ENCODE results near the gene GALNTL6. TPM values are rescaled to one million over a fixed set of nuclear protein-coding genes. Genes with fewer than 3 reads are reported as not detected.

The GALNTL6 gene
- total and polyA plus RNA-seq, 2 donors (not counting 3 experiments of a cell fraction or from before 2014, with no cell fraction given), result not detected

DNA sequence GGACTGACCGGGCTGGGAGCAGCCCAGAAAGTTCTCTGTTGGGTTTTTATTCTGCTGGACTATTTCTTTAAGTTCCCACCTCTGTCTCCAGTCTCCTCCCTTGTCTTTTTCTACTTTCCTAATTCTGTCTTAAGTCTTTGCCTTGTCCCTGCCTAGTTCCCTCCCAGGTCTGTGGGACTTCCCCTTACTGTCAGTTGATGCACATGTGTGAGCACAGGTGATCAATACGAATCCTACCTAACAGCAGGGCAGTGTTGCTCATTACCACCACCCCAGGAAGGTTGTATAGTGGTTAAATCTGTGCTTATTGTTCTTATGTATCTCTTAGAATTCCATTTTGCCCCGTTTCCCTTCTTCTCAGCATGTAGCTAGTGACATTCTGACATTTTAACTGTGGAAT, 62.1 kb downstream of the GALNTL6 start:
- FAIRE-seq, result no peak
- no peaks in the 10 kb centered on the region for H3K9me1 ChIP-seq (replicated peaks; ENCODE audit: control insufficient read depth, extremely low read depth, insufficient read depth, low read length)
- H3K9me3 ChIP-seq (replicated peaks; ENCODE audit: control insufficient read depth, insufficient read depth, low read length), result no peaks in the 10 kb centered on the region
- no peak overlapping the region for H3K4me2 ChIP-seq (ENCODE audit: insufficient read depth, low read length)
- peaks cover 11% of the 10 kb centered on the region for H3K4me1 ChIP-seq (ENCODE audit: control insufficient read depth, extremely low read depth, insufficient read depth, low read length)
- H3K79me2 ChIP-seq (ENCODE audit: control insufficient read depth, insufficient read depth, low read length), result no peaks in the 10 kb centered on the region
- no peaks in the 10 kb centered on the region for H3K36me3 ChIP-seq (ENCODE audit: control insufficient read depth in 2 of 2, extremely low read depth in 1 of 2, insufficient read depth in 2 of 2, low read length in 2 of 2)
- H3K4me3 ChIP-seq (replicated peaks in 1 of 3; ENCODE audit: insufficient read depth in 1 of 3, low read depth in 1 of 3, low read length in 3 of 3), result no peak overlapping the region
- POLR2A ChIA-PET, result no interaction called here
- H3K27me3 ChIP-seq (ENCODE audit: control insufficient read depth in 2 of 2, insufficient read depth in 2 of 2, low read length in 2 of 2), result no peaks in the 10 kb centered on the region
- CTCF ChIA-PET, result no interaction called here
- H4K20me1 ChIP-seq (replicated peaks; ENCODE audit: control insufficient read depth, extremely low read depth, insufficient read depth, low read length), result no peaks in the 10 kb centered on the region
- no peak overlapping the region for H3K27ac ChIP-seq (ENCODE audit: insufficient read depth, low read depth, low read length)
- intact Hi-C loops (cut with micrococcal nuclease) (no loop called here), dilution Hi-C loops (cut with MboI; ENCODE audit: extremely low pct_ligation_motif_present, low sequenced_read_pairs) (no loop called here)
- no TSS peak for BruUV-seq (replicated peaks)
- TF ChIP-seq FOS (IDR thresholded peaks at IDR 0.05; ENCODE audit: borderline replicate concordance, insufficient read depth, low read length) (no peak), GATA2 (IDR thresholded peaks at IDR 0.05; ENCODE audit: insufficient read depth, insufficient read length, low read depth, low read length) (no peak), JUN (IDR thresholded peaks at IDR 0.05; ENCODE audit: borderline replicate concordance, insufficient read depth, insufficient read length, low read depth) (no peak), EZH2 (IDR thresholded peaks at IDR 0.05; ENCODE audit: borderline replicate concordance, low read depth, low read length, severe bottlenecking) (no peak), POLR2A (IDR thresholded peaks at IDR 0.05; ENCODE audit: low read depth, low read length) (no peak), POLR2AphosphoS5 (IDR thresholded peaks at IDR 0.05; ENCODE audit: insufficient read depth, low read depth, low read length) (no peak), MYC (IDR thresholded peaks at IDR 0.05; ENCODE audit: low read depth, low read length) (no peak)
- TF ChIP-seq, protein P1, sequence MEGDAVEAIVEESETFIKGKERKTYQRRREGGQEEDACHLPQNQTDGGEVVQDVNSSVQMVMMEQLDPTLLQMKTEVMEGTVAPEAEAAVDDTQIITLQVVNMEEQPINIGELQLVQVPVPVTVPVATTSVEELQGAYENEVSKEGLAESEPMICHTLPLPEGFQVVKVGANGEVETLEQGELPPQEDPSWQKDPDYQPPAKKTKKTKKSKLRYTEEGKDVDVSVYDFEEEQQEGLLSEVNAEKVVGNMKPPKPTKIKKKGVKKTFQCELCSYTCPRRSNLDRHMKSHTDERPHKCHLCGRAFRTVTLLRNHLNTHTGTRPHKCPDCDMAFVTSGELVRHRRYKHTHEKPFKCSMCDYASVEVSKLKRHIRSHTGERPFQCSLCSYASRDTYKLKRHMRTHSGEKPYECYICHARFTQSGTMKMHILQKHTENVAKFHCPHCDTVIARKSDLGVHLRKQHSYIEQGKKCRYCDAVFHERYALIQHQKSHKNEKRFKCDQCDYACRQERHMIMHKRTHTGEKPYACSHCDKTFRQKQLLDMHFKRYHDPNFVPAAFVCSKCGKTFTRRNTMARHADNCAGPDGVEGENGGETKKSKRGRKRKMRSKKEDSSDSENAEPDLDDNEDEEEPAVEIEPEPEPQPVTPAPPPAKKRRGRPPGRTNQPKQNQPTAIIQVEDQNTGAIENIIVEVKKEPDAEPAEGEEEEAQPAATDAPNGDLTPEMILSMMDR (IDR thresholded peaks at IDR 0.05; ENCODE audit: extremely low read depth in 1 of 2, insufficient read depth in 1 of 2, low read depth in 1 of 2, low read length in 2 of 2), result no peak
- TF ChIP-seq, protein P2, sequence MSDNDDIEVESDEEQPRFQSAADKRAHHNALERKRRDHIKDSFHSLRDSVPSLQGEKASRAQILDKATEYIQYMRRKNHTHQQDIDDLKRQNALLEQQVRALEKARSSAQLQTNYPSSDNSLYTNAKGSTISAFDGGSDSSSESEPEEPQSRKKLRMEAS (IDR thresholded peaks at IDR 0.05; ENCODE audit: insufficient read depth, insufficient read length), result no peak
- DNase-seq (ENCODE audit: low read depth, low spot score), result no peak
- H2AFZ ChIP-seq (ENCODE audit: low read depth, low read length), result no peak overlapping the region
- H3K9ac ChIP-seq (replicated peaks; ENCODE audit: extremely low read depth, insufficient read depth, low read length), result no peak overlapping the region

Measured in endothelial cell of umbilical vein (primary cell).